ENCODE results near the gene CDS2. TPM values are rescaled to one million over a fixed set of nuclear protein-coding genes. Genes with fewer than 3 reads are reported as not detected.

CDS2 gene
- total and polyA plus RNA-seq, 2 of the 13 experiments (the other 11 are each of a cell fraction or from before 2014, with no cell fraction given) = 81.3 to 153 TPM

- TF ChIP-seq ZNF800 (CRISPR knock-in tag; IDR thresholded peaks at IDR 0.05) (peak; percentile 90; the same call in 1 of the 2 replicates), SNAPC2 (CRISPR knock-in tag; IDR thresholded peaks at IDR 0.05) (peak; percentile 99), RBAK (CRISPR knock-in tag; IDR thresholded peaks at IDR 0.05) (no peak), ZNF567 (CRISPR knock-in tag; IDR thresholded peaks at IDR 0.05; ENCODE audit: borderline replicate concordance) (peak; percentile 90), ZNF550 (CRISPR knock-in tag; IDR thresholded peaks at IDR 0.05; ENCODE audit: borderline replicate concordance) (peak; percentile 94), SP2 (CRISPR knock-in tag; IDR thresholded peaks at IDR 0.05) (peak; percentile 89), ZNF501 (CRISPR knock-in tag; IDR thresholded peaks at IDR 0.05) (peak; percentile 99), ZFAT (CRISPR knock-in tag; conservative IDR thresholded peaks at IDR 0.05) (peak; percentile 88), RXRB (CRISPR knock-in tag; IDR thresholded peaks at IDR 0.05; ENCODE audit: borderline replicate concordance) (no peak; the same call in 1 of the 2 replicates), SNAI1 (CRISPR knock-in tag; IDR thresholded peaks at IDR 0.05; ENCODE audit: borderline replicate concordance) (peak; percentile 99), ZNF33A (CRISPR knock-in tag; IDR thresholded peaks at IDR 0.05; ENCODE audit: borderline replicate concordance) (no peak), ZNF207 (IDR thresholded peaks at IDR 0.05; ENCODE audit: borderline replicate concordance) (peak; percentile 93; the same call in 1 of the 2 replicates), ATF2 (CRISPR knock-in tag; IDR thresholded peaks at IDR 0.05) (peak; percentile 82), MYNN (CRISPR knock-in tag; IDR thresholded peaks at IDR 0.05; ENCODE audit: low read depth) (peak; percentile 88; the same call in 1 of the 2 replicates), MNT (IDR thresholded peaks at IDR 0.05) (peak; percentile 73), MED13 (CRISPR knock-in tag; IDR thresholded peaks at IDR 0.05) (peak; percentile 68; the same call in 1 of the 2 replicates), KDM5B (CRISPR knock-in tag; IDR thresholded peaks at IDR 0.05; ENCODE audit: borderline replicate concordance) (peak; percentile 100), ZSCAN5A (CRISPR knock-in tag; IDR thresholded peaks at IDR 0.05; ENCODE audit: borderline replicate concordance) (peak; percentile 97), ZNF510 (CRISPR knock-in tag; IDR thresholded peaks at IDR 0.05; ENCODE audit: low read depth) (no peak; the same call in none of the 2 replicates), GLI4 (CRISPR knock-in tag; IDR thresholded peaks at IDR 0.05; ENCODE audit: borderline replicate concordance) (peak; percentile 91), ZMYM3 (CRISPR knock-in tag; IDR thresholded peaks at IDR 0.05) (peak; percentile 48; the same call in 1 of the 2 replicates)
Observed at GRCh38 chr20:5119435-5120184, 7.2 kb upstream of the CDS2 start, which contains the start of gene PCNA (continued).

Data from HepG2 (cell line).